ENCODE measurements around the gene PCCB. TPM values are rescaled to one million over a fixed set of nuclear protein-coding genes. Genes with fewer than 3 reads are reported as not detected.

Gene PCCB
- total RNA-seq, 3 donors from 2014 or later: 35.8 to 54.8 (median 49.9) TPM

- H3K36me3 ChIP-seq (ENCODE audit: low read depth): no peaks in the 10 kb centered on the region
- TF ChIP-seq, protein P1, sequence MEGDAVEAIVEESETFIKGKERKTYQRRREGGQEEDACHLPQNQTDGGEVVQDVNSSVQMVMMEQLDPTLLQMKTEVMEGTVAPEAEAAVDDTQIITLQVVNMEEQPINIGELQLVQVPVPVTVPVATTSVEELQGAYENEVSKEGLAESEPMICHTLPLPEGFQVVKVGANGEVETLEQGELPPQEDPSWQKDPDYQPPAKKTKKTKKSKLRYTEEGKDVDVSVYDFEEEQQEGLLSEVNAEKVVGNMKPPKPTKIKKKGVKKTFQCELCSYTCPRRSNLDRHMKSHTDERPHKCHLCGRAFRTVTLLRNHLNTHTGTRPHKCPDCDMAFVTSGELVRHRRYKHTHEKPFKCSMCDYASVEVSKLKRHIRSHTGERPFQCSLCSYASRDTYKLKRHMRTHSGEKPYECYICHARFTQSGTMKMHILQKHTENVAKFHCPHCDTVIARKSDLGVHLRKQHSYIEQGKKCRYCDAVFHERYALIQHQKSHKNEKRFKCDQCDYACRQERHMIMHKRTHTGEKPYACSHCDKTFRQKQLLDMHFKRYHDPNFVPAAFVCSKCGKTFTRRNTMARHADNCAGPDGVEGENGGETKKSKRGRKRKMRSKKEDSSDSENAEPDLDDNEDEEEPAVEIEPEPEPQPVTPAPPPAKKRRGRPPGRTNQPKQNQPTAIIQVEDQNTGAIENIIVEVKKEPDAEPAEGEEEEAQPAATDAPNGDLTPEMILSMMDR (IDR thresholded peaks at IDR 0.05): no peak
- DNase-seq (no peak), ATAC-seq (no peak)
- no peak overlapping the region for H3K4me3 ChIP-seq
- H3K4me1 ChIP-seq (ENCODE audit: low read depth): no peaks in the 10 kb centered on the region
- no peaks in the 10 kb centered on the region for H3K9me3 ChIP-seq
- intact Hi-C loops (cut with DNase I, micrococcal nuclease): no loop called here
Measured at GRCh38 chr3:136296960-136297359, 46.8 kb downstream of the PCCB start.

DNA sequence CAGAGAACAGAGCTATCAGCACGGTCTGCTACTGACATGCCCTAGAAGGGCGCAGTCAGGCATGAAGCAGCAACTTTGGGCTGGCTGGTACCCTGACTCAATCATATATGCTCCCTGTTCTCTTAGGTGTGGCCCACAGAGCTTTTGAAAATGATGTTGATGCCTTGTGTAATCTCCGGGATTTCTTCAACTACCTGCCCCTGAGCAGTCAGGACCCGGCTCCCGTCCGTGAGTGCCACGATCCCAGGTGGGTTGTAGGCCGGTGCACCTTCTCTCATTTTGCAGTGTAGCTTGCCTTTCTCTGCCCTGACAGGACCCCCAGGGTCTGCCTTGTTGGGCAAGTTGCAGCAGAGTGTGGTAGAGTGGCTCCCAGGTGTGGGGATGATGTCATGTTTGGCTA lies 47.7 kb downstream of the PCCB start:
- Histone ChIP-seq H3K4me3 (no peak overlapping the region), H3K4me1 (ENCODE audit: low read depth) (no peaks in the 10 kb centered on the region), H3K9me3 (no peaks in the 10 kb centered on the region), H3K36me3 (ENCODE audit: low read depth) (no peaks in the 10 kb centered on the region)
- no peak for ATAC-seq
- DNase-seq: no peak
- intact Hi-C loops (cut with DNase I, micrococcal nuclease): loop anchor here in 1 of 2 donors (2.0 kb wide), 1 partner anchor 15 kb away; no protein-coding TSS in a partner anchor
- TF ChIP-seq, protein P1 (IDR thresholded peaks at IDR 0.05): no peak

- DNase-seq: no peak
- no peak for ATAC-seq
- no peaks in the 10 kb centered on the region for H3K36me3 ChIP-seq (ENCODE audit: low read depth)
- H3K4me1 ChIP-seq (ENCODE audit: low read depth): no peaks in the 10 kb centered on the region
- intact Hi-C loops (cut with DNase I, micrococcal nuclease): no loop called here
- TF ChIP-seq, protein P1 (IDR thresholded peaks at IDR 0.05): no peak
- no peaks in the 10 kb centered on the region for H3K9me3 ChIP-seq
- H3K4me3 ChIP-seq: no peak overlapping the region
Measured at GRCh38 chr3:136300444-136300843, 50.3 kb downstream of the PCCB start.

GRCh38 chr3:136305879-136306278 lies 55.7 kb downstream of the PCCB start:
- Histone ChIP-seq H3K4me1 (ENCODE audit: low read depth) (no peaks in the 10 kb centered on the region), H3K4me3 (no peak overlapping the region), H3K9me3 (no peaks in the 10 kb centered on the region), H3K36me3 (ENCODE audit: low read depth) (no peaks in the 10 kb centered on the region)
- no peak for DNase-seq
- intact Hi-C loops (cut with DNase I, micrococcal nuclease): no loop called here
- TF ChIP-seq, protein P1 (IDR thresholded peaks at IDR 0.05): no peak
- no peak for ATAC-seq

GRCh38 chr3:136311261-136311660 lies 61.1 kb downstream of the PCCB start:
- intact Hi-C loops (cut with DNase I, micrococcal nuclease): no loop called here
- Histone ChIP-seq H3K4me1 (ENCODE audit: low read depth) (no peaks in the 10 kb centered on the region), H3K36me3 (ENCODE audit: low read depth) (no peaks in the 10 kb centered on the region), H3K9me3 (no peaks in the 10 kb centered on the region), H3K4me3 (no peak overlapping the region)
- DNase-seq (no peak), ATAC-seq (no peak)
- TF ChIP-seq, protein P1 (IDR thresholded peaks at IDR 0.05): no peak

GRCh38 chr3:136311968-136312367 lies 61.8 kb downstream of the PCCB start:
- ATAC-seq (no peak), DNase-seq (no peak)
- TF ChIP-seq, protein P1 (IDR thresholded peaks at IDR 0.05): no peak
- intact Hi-C loops (cut with DNase I, micrococcal nuclease): loop anchor here in 1 of 2 donors (2.0 kb wide), 1 partner anchor 13 kb away; no protein-coding TSS in a partner anchor
- H3K36me3 ChIP-seq (ENCODE audit: low read depth): no peaks in the 10 kb centered on the region
- H3K4me1 ChIP-seq (ENCODE audit: low read depth): no peaks in the 10 kb centered on the region
- no peak overlapping the region for H3K4me3 ChIP-seq
- no peaks in the 10 kb centered on the region for H3K9me3 ChIP-seq
